Stimulated activated CD8-positive, alpha-beta memory T cell treated with anti-CD3 and anti-CD28 coated beads, Interleukin-4, amount 100 ng/mL, for 4 hours (primary cell): ENCODE results near the gene CD109.
"Not testable (repeated sequence)": the region's sequence is repeated elsewhere in the genome, so short reads cannot be mapped to it uniquely, and the experiment has no call there.

Experiments used
- DNase-seq, 2 donors: peaks; one replicate each; pipeline ENCODE4 v3.0.0-alpha.2; 2020; ENCODE audit warnings: low read depth in 2 of 2, low spot score in 1 of 2

The CD109 gene

DNA sequence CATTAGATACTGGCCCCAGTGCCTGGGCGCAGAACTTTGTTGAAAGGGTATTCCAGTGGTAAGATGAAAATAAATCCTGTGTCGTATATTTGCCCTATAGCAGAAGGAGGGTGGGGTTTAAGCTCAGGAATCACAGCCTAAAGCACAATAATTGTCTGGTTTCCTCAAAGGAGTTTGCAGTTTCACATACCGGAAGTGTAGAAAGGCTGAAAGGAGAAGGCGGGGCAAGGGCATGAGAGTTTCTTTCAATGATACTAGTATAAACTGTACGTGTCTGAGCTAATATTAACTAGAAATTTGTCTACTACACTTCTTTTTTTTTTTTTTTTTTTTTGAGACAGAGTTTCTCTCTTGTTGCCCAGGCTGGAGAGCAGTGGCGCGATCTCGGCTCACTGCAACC, 29.2 kb downstream of the CD109 start:
- not testable (repeated sequence) for DNase-seq

DNA sequence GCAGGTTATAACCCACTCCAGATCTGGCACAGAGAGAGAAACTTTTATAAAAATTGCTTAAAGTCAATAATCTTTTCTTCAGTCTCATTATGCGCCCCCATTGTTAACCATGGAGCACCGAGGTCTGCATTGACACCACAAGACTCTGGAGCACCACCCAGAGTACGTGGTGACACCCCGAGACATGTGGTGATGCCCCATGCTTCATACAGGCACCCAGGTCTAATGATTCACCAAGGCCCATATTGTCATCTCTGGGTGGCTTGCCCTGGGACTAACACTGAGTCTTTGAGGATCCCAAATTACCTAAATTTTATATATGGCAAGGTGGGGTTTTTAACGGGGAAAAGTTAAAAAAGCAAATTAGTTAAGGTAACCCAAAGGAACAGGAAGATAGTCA, 31.1 kb downstream of the CD109 start:
- DNase-seq, result no peak

DNA sequence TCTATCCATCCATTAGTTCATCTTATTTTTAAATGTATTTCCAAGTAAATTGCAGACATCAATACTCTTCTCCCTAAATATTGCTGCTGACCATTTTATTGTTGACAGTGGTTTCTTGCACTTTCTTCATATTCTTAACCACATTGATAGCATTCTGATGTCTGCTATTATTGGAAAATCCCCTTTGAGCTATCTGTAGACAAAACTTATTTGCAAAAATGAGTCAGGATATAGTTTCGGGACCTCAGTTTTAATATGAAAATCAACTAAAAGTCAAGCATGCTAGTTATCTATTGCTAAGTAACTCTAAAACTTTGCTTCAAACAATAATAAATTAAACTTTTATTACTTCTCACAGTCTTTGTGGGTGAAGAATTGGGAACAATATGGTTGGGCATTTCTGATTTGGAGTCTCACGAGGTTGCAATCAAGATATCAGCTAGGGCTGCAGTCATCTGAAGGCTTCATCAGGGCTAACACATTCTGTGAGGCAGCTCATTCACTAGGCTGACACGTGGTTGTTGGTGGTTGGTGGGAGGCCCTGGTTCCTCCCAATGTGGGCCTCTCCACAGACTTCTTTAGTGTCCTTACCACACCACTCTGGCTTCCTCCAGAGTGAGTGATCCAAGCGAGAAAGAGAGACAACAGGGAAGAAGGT, 32.7 kb downstream of the CD109 start:
- no peak for DNase-seq

DNA sequence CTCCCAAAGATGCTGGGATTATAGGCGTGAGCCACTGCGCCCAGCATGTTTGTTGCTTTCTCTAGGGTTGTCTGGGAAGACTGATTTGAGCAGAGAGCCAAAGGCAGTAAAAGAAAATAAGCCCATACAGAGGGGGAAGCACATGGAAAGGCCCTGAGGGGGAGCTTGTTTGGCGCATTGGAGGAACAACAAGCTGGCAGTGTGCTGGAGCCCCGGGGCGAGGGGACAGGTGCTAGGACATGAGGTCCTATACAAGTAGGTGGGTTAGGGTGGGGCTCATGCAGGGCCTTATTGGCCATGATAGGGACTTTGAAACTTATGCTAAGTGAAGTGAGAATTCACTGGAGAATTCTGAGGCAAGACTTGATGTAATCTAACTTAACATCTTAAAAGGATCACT, 35.3 kb downstream of the CD109 start:
- DNase-seq, result no peak

DNA sequence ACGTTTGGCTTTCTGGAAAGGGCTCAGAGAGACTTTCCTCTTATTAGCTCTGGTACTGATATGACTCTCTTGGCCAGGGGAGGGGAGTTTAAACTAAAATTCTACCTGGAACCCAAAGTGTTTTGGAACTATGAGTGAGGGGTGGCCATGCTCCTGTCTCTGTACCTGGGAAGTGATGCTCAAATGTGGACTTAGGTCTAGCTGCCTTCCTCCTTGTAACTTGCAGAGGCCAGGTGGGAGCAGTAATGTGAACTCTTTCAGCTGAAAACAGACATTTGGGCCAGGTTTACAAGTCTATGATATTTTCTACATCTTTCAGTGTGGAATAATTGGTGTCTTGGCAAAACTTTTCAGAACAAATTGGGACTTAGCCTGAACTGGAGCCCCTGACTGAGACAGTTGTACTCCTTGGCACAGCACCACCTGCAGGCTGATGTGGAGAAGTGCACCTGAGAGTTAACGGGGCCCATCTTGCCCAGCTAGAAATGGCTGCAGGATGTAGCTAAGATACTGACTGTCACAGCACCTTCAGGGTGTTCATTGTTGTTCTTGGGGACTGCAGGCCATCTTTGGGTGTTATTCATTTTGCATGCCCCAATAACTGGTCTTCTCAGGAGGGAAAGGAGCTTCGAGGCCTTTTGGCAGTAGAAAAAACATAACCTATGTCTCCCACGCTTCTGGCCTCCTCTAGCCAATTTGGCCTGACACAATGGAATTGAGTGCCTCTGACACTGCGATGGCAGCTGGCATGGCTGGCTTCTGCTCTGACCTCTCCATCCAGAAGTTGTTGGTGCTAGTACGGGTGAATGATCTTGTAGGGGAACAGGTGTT, 37.1 kb downstream of the CD109 start:
- peak; percentile 14 to 35 for DNase-seq

DNA sequence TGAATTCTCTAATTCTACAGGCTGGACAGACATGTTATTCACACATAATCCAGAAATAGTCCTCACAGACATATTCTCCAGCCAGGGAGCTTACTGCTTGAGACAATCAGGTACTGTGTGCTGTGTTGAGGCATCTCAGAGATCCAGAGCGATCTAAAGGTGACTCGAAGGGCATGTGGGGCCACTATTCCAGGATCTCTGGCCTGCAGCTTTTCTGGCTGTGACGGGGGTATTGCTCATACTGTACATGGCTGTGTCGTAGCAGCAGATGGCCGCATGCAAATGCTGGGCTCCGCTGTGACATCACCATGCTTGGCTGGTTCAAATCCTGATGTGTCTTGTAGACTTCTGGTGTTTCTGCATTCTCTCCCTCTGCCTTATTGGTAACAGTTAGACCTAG, 37.8 kb downstream of the CD109 start:
- no peak for DNase-seq

DNA sequence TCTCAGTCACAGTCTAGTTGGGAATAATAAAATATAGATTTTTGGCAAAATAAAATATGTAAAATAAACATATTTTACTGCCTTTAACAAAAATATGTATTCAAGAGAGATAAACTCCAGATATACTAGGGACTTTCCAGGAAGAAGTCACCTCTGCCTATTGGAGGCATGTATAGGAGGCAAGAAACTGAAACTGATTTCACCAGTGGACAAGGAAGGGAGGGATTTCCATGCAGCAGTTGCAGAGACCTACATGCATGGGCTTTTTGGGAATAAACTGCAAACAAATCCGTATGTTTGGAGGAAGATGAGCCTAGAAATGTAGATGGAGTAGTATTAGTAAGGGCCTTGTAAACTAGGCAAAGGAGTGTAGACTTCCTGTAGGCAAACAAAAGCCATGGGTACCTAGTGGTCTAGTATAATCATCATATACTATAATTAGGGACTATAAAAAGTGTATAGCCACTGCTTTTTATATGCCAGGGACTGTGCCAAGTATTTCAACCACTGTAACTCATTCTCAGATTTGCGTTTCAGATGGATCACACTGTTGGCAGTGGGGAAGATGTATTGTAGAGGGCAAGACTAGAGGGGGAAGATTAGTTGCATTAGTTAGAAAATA, 38.9 kb downstream of the CD109 start:
- DNase-seq, result no peak

DNA sequence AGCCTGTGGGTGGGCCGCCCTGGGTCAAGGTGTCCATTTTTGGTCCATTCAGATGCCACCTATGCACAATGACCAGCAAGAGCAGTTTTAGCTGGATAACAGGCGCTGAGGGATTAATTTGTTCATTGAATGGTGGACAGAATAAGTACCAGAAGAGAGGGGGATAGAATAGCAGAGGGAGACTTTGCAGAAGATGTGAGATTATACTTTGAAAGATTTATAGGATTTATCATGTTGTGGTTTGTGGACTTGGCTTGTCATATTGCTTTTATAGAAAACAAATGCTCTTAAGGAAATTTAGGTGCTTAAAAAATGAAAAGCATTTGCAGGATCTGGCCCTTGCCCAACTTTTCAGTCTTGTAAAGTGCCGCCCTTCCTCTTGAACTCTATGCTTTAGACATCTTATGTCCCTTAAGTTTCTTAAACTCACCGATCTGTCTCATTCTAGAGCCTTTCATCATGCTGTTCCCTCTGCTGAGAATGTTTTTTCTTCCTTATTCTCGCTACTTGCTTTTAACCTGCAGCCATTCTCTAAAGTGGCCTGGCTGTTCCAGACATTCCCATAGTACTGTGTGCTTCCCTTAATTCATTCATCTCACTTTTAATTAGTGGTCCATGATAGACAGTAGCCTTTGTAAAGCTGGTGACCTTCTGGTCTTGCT, 42.5 kb downstream of the CD109 start:
- no peak for DNase-seq

DNA sequence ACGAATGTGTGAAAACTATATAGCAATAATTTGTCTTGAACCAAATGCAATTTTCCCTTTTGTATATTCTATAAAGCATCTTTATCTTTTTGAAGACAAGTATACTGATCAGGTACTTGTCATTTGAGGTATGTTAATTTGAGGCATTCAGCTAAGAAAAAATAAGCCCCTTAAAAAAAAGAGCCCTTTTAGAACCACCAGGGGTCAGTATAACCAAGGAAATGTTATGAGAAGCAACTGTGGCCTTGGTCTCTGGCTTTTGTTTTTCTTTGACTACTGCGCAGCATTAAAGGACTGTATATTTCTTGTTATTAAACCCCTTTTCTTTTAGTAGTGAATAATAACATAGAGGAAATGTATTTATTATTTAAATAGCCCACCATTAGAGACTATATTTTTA, 43.1 kb downstream of the CD109 start:
- DNase-seq, result no peak

DNA sequence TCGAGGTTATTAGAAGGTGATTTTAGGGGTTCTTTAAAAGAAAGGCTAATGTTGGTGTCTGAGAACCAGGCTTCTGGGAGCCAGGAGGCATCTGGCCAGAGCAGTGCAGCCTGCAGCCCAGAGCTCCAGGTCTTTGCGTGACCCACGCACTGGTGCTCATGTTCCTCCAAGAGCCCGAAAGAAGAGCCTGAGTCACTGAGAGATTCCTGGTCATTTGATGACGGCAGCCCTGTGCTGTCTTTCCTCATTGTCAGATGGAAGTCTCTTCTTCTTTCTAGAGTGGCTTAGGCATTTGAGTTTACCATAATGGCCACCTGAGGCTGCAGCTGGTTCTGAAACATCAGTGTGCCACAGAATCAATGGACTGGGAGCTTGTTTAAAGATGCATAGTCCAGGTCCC, 46.4 kb downstream of the CD109 start:
- DNase-seq, result no peak

DNA sequence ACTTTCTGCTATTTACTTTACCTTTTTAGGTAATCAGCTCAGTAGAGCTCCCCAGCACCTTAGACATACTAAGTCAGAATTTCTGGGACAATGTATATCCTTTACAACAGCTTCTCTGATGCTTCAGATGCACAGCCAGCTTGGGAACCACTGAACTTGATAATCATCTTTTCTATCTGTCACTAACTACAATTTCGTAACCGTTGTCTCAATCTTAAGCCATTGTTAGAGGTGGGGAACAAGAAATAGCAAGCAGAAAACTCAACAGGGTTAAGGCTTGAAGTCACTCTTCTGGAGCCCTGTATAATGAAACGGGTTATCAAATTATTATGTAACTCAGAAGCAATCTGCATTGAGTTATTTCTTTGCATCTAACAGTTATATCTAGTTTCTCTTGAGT, 47.1 kb downstream of the CD109 start:
- no peak for DNase-seq

DNA sequence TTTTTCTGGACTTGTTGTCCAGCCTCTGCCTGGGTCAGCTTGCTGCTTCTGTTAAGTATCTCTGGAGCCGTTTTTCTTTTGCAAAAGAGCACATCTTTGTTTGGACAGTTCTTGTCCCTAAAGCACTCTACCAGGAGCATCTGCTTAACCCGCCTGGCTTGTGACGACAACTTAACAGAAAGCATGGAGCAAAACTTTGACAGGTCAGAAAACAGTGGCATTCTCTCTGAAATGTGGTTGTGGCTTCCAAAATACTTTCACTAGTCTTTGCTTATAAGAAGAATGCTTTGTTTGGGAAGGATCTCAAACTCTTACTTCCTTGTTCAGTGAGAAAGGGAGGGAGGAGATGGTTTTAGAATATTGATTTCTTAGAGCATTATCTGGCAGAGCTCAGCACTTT, 47.6 kb downstream of the CD109 start:
- no peak for DNase-seq

DNA sequence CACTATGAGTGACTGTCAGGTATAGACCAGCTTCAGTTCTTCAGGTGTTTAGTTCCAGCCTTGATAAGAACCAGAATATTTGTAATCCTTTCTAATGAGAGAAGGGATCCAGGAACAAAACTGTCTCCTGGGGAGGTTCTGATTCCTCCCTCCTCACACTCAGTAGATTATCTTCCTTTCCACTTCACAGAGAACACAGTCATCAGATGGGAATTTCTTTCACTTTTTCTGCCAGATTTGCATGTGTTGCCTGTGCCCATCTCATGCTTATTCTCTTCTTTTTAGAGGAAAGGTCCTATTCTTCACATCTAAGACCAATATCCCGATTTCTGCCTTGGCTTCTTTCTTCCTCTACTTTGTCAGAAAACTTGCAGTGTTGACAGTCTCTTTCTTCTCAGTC, 50.8 kb downstream of the CD109 start:
- DNase-seq, result no peak

DNA sequence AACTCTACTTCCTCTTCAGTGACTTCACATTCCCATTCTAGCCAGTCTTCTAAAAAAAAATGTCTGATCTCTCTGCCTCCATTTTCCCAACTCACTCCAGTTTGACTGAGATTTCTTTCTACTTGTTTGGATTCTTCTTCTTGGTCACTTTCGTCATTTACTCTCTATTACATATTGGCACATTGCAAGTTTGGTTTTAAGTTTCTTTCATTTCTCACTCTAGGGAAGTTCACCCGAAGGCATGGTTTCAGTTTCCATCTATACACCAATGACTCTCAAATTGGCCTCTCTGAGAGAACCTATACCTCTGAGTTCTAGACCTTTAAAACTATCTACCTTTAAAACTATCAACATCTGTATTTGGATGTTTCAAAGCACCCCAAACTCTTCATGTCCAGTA, 51.3 kb downstream of the CD109 start:
- DNase-seq, result no peak

DNA sequence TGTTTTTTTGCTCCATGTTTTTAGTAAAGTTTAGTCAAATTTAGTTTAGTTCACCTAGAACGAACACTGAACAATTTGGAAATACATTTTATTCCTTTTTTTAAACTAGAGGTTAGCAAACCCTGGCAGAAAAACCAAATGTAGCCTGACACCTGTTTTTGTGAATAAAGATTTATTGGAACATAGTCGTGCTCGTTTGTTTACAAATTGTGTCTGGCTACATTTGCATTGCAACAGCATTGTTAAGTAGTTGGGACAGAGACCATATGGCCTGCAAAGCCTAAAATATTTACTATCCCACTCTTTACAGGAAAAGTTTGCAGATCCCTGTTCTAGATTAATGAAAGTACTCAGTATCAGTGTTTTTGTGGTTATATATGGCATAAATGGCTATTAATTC, 56.9 kb downstream of the CD109 start:
- DNase-seq, result no peak

DNA sequence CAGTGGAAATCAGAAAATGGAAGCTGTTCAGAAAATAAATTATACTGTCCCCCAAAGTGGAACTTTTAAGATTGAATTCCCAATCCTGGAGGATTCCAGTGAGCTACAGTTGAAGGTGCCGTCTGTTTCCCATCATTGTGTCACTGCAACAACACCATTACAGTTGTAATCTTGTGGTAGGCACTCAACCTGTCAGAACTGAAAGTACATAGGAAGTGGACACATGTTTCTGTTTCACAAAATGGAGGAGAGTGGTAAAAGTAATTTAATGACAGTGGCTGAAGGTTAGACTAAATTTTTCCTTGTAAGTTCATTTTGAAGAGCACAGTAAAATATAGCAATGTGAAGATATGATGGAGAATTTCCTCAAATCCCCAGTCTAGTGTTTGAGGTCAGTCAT, 70.0 kb downstream of the CD109 start:
- DNase-seq, result no peak

DNA sequence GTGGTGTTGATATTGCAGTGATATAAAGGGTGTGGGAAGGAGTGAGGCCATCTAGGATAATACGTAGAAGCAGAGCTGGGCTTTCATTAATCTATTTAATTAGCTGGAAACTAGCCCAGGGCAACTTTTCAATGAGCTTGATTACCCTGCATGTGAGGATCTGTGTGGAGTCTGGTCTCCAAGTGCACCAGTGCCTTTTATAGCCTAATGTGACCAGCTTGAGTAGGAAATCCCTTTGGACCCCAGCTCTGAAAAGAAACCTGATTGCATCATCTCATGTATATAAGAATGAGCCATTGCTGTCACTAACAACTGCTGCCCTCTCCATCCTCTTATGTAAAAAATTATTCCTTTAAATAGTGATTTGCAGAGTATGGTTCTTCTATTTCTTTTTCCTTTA, 72.6 kb downstream of the CD109 start:
- no peak for DNase-seq

DNA sequence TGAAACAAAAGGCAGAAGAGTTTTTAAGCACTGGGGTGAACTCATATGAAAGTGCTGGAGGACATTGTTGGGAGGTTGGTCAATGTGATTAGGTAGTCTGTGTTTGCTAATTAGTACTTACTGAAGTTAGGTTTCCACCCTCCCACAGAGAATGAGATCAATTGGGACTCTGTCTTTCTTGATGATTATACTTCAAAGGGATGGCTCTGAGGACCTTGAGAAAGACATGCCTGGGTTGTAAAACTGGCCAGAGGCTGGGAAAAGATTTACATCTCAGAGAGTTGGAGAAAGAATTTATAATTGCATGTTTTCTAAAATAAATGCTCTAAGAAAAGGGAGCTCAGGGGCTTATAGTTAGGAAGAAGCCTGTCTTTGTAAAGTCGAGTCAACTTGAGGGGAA, 74.0 kb downstream of the CD109 start:
- no peak for DNase-seq

DNA sequence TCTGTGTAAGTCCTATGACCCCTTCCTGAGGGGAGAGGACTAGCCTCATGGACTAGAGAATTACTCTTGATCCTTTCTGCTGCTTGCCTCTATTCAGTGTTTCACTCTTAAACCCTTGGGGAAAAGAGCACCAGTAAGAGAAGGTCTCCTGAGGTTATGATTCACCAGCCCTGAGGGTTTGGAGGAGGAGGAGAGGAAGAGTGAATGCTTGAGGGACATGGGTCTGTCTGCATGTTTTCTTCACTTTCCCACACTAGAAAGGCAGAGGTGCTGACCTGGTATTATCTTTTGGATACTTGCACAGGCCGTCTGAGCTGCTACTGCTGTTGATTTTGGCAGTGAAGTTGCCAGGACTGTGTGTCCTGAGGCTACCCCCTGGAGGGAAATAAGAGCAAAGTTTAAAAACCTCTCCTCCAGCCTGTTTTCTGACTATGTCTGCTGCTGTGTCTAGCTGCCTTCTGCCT, 78.3 kb downstream of the CD109 start:
- no peak for DNase-seq

DNA sequence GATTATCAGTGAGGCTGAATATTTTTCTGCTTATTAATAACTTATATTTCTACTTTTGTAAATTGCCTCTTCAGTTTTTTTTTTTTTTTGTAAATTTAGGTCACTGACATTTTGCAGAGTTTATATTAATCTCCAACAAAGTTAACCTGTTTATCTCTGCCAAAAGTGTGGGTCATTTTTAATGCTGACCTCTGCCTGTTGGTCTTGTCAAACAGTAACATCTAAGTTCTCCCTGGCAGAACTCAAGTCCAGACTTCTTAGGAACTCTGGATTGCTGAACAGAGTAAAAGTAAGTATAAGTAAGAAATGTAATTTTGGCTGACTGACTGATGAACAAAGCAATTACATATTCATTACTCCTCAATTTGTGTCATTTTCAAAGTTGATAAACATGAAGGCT, 83.9 kb downstream of the CD109 start:
- no peak for DNase-seq

DNA sequence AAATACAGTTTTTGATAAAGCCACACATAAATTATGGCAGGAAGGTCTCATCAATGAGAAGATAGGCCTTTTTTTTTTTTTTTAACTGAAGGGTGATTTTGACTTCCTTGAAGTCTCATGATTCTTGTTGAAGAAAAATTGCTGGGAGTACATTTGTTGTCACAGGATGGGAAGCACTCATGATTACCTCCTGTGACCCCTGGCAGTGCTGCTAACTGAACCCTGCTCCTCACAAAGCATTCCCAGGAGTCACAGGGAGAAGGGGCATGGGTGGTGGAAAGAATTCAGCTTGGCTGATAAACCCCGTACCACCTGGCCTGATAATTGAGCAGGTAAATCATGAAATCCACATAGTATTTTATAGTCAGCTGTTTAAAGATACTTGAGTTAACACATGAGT, 86.9 kb downstream of the CD109 start:
- no peak for DNase-seq
